GM19025 (cell line): Measurements from ENCODE around the gene OR2T12.
A peak's percentile ranks its signal among the peaks of the same experiment; 100 is the strongest.
"Not testable (repeated sequence)": the region's sequence is repeated elsewhere in the genome, so short reads cannot be mapped to it uniquely, and the experiment has no call there.

Experiments
- ATAC-seq: cut with Tn5 transposase; IDR thresholded peaks from one replicate; pipeline ENCODE4 v1.9.1; 2021; ENCODE audit warnings: mild to moderate bottlenecking, low read depth, moderate library complexity; ENCODE audit not compliant: unreplicated experiment

The OR2T12 gene, protein sequence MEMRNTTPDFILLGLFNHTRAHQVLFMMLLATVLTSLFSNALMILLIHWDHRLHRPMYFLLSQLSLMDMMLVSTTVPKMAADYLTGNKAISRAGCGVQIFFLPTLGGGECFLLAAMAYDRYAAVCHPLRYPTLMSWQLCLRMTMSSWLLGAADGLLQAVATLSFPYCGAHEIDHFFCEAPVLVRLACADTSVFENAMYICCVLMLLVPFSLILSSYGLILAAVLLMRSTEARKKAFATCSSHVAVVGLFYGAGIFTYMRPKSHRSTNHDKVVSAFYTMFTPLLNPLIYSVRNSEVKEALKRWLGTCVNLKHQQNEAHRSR

DNA sequence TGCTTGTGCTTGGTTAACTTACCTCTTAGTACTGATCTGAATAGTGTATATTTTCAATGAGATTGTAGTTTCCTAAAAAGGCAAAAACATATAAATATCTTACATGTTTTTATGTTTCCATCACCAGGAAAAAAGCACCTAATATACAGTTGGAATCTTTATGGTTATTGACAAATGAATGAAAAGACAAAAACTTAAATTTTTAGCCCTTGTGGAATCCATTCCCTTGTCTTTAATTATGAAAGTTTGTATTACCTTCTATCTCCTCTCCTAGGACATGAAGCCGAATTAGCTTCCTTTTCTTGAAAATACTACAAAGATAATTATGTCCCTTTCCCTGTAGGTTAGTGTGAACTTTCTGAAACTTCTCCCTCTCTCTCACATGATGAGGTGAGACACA is at the start of gene OR2T12:
OR2T12 (minus strand) TSS at position 101 of the 400 bp plus-strand sequence. CDS start 7,846 bp downstream, outside the sequence.
- ATAC-seq: no peak

DNA sequence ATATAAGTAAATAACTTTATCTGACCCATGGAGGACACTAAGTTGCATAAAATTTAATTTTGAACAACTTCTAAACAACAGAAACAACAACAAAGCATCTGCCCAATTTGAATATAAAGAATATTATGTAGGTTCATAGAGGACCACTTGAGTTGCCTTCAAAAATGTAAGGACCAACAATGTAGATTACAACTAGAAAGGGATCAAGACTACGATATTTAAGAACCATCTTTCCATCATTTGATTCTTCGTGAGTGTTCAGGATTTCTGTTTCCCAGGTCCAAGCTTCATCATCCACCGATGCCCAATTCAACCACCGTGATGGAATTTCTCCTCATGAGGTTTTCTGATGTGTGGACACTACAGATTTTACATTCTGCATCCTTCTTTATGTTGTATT is 45.3 kb upstream of the OR2T12 start, which contains the start of gene OR14C36:
OR14C36 (plus strand) TSS at position 301 of the 400 bp plus-strand sequence; CDS start at position 301, 0 bp downstream.
- no peak for ATAC-seq

DNA sequence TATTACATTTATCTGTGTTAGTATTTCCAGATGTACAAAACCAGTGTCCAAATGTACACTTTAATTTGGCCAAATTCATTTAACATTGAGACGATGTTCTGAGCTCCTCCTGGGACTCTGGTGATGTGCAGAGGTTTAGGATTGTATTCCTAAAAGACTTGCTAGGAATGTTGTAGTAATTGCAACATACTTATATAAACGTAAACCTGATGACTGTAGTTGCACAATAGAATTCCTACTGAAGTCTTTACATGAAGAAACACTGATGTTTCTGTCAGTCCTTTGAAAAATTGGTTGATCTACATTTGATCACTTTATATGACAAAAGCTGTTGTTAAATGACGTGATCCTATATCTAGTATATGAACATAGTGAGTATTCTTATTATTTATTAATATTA is 40.2 kb upstream of the OR2T12 start:
- ATAC-seq: no peak

DNA sequence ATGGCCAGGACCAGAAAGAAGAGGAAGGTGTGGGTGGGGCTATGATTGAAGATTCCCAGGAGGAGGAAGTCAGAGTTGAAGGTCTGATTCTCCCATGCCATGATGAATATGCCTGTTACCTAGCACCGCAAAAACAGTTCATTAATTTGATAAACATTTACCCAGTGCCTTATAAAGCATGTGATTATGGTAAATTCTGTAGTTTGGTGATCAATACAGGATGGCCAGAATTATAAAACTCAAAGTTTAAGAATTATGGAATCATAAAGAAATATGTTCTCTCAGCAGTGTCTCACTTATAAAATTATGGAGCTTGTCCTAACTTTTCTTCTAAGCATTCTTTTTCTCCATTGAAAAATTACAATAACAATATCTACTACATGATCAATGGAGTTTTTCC is 21.2 kb upstream of the OR2T12 start, which contains the start of gene OR2M7:
OR2M7 (minus strand) TSS at position 101 of the 400 bp plus-strand sequence; CDS start at position 101, 0 bp downstream.
- ATAC-seq: no peak

DNA sequence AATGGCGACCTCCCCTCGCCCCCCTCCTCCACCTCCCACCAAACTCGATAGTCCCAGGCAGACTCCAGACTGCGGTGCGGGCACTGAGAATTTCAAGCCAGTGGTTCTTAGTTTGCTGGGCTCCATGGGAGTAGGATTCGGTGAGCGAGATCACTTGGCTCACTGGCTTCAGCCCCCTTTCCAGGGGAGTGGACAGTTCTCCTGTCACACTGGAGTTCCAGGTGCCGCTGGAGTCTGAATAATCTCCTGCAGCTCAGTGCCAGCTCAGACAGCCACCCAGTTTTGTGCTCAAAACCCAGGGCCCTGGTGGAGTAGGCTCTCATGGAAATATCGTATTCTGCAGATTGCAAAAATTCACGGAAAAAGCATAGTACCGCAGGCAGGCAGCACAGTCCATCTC is 13.6 kb upstream of the OR2T12 start:
- no peak for ATAC-seq

DNA sequence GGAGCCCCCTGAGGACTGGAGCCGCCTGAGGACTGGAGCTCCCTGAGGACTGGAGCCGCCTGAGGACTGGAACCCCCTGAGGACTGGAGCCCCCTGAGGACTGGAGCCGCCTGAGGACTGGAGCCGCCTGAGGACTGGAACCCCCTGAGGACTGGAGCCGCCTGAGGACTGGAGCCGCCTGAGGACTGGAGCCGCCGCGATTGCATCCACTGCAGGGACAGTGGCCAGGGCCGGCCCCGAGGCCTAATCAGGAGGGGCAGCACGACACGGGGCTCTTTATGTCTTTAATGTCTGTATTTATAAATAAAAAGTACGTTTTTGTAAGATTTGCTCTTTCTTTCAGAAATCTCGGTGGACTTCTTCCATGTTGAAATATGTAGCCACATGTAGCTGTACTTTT is 3.5 kb upstream of the OR2T12 start:
- ATAC-seq: not testable (repeated sequence)

DNA sequence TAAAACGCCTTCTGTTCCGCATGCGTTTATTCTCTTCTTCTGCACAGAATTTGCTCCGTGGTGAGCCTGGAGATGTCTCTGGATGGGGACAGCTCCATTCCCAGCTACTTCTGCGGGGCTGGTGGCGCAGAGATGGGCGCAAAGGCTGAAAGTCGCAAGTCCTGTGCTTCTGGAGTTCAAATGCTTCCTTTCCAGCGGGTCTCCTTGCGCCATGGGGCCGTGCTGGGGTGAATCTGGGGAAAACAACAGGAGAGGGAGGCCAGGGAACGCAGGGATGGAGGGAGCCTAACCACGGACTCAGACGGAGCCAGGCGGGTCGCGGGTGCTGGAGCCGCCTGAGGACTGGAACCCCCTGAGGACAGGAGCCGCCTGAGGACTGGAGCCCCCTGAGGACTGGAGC is 2.9 kb upstream of the OR2T12 start:
- no peak for ATAC-seq

DNA sequence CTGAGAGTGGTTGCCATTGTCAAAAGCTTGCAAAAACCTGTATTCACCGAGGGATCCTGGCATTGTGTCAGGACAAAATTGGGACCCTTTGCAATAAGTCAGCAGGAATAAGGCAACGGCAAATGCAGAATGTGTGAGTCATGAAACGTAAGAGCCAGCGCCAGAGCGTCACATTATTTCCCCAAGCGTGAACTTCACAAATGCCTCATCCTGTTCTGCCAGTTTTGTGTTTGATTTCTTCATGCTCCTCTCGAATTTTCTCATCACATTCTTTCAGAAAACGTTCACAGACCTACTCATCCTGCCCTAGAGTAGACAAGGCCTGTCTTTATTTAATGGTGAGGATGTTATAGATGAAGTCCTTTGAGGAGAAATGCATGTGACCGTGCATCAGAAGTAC is 2.4 kb upstream of the OR2T12 start:
- not testable (repeated sequence) for ATAC-seq

DNA sequence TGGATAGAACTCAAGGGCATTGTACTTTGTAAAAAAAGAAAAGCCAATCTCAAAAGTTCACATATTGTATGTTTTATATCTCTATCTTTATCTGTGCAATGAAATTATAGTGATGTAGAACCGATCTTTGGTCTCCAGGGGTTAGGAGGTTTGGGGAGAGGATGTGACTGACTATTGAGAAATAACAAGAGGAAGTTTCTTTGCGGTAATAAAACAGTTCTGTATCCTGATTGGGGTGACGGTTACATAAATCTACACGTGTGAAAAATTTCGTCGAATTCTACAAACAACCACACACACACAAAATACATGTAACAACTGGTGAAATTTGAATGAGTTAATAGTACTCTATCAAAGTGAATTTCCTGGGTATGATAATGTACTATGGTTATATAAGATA is 14.8 kb downstream of the OR2T12 start:
- ATAC-seq: no peak

DNA sequence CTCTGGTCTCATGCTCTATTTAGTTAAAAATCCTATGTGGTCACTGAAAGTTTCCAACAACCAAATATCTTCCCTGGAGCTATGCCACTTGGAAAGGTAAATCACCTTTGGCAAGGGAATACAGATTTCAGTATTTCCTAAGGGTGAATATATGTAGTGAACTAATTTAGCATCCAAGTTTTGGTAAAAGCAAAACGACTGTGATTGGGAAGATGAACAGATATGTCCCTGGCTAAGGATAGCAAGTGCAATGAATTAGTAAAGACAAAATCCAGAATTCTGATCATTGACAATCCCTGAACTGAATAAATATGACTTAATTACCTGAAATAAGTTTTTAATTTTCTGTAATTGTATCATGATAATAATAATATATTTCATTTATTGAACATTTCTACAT is 25.3 kb downstream of the OR2T12 start, which contains the start of gene OR2T33:
OR2T33 (minus strand) TSS at position 101 of the 400 bp plus-strand sequence. CDS start 4,162 bp downstream, outside the sequence.
- ATAC-seq: no peak

DNA sequence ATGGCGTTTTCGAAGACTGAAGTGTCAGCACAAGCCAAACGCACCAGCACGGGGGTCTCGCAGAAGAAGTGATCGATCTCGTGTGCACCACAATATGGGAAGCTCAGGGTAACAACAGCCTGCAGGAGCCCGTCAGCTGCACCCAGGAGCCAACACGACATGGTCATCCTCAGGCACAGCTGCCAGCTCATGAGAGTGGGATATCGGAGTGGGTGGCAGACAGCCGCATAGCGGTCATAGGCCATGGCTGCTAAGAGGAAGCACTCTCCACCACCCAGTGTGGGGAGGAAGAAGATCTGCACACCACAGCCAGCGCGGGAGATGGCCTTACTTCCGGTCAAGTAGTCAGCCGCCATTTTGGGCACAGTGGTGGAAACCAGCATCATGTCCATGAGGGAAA is 30.0 kb downstream of the OR2T12 start:
- not testable (repeated sequence) for ATAC-seq

DNA sequence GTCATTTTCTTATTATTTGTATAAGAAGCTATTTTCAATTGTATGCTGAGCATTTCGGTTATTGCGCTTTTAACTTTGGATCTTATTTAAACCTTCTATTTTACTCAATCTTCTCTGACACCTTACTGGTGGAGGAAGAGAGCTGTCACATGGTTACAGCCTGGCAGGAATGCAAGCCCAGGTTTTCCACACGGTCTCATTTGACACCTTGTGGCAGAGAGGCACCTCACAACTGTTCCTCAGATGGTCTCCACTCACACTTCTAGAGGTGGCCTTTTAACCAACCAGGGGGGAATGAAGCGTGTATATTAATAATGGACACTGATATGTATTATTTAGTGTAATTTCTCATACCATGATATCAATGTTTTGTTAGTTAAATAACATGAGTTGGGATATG is 35.0 kb downstream of the OR2T12 start:
- no peak for ATAC-seq

DNA sequence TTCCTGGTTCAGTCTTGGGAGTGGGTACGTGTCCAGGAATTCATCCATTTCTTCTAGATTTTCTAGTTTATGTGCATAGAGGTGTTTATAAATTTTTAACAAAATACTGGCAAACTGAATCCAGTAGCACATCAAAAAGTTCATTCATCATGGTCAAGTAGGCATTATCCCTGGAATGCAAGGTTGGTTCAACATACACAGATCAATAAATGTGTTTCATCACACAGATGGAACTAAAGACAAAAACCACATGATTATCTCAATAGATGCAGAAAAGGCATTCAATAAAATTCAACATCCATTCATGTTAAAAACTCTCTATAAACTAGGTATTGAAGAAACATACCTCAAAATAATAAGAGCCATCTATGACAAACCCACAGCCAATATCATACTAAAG is 43.9 kb downstream of the OR2T12 start:
- ATAC-seq: not testable (repeated sequence)

DNA sequence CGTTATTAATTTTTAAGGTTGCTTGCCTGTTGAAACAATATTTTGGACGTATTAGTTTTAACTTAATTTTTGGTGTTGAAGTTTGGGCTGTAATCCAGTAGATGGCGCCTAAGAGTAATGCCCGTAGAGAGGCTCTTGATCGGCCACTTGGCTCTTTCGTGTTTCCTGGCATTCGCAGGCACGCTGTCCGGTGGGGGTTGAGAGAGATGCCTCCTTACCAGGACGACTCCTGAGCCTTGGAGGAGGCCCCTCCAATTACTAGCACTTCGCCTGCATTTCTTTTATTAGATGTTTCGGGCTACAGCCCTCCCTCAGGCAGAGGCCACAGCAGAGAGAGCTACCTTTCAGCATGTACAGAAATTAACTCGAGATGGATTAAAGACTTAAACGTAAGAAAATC is 60.0 kb downstream of the OR2T12 start:
- peak; percentile 59 for ATAC-seq
